OCI-LY3 (cell line): ENCODE results near the gene CREG1.

Experiments used
- H2AFZ ChIP-seq: fragments of 200-600, 300-600 bp; shearing (Covaris generic); 2 replicates; pipeline ENCODE4 v1.6.0; 2014; ENCODE audit warnings: antibody characterized with exemption, low read depth, low read length
- H3K27ac ChIP-seq: fragments of 200-600, 300-600 bp; sonication (generic); 2 replicates; pipeline ENCODE4 v1.5.1; 2014; ENCODE audit warnings: mild to moderate bottlenecking, low read length, moderate library complexity, mixed read lengths
- H3K27me3 ChIP-seq: fragments of 200-600, 300-600 bp; sonication (generic); 2 replicates; pipeline ENCODE4 v1.6.1; 2014; ENCODE audit warnings: low read depth, low read length, mixed read lengths
- H3K36me3 ChIP-seq: fragments of 200-600, 300-600 bp; sonication (generic); replicated peaks from 2 replicates; pipeline ENCODE3; 2014; ENCODE audit warnings: low read depth, low read length, mixed read lengths
- H3K4me1 ChIP-seq: fragments of 300-600, 200-600 bp; sonication (generic); 2 replicates; pipeline ENCODE4 v1.6.1; 2014; ENCODE audit warnings: low read length, mixed read lengths
- H3K4me2 ChIP-seq: fragments of 200-600, 300-600 bp; sonication (generic); 2 replicates; pipeline ENCODE4 v1.6.1; 2014; ENCODE audit warnings: low read length, mixed read lengths
- H3K4me3 ChIP-seq: fragments of 300-600, 200-600 bp; sonication (generic); 2 replicates; pipeline ENCODE4 v1.5.1; 2014; ENCODE audit warnings: antibody characterized with exemption, mild to moderate bottlenecking, low read length, moderate library complexity
- H3K79me2 ChIP-seq: fragments of 300-600, 200-600 bp; shearing (Covaris generic); 2 replicates; pipeline ENCODE4 v1.6.1; 2014; ENCODE audit warnings: mild to moderate bottlenecking, low read length, mixed read lengths
- H3K9ac ChIP-seq: fragments of 300-600, 200-600 bp; shearing (Covaris generic); 2 replicates; pipeline ENCODE4 v1.6.0; 2014; ENCODE audit warnings: mild to moderate bottlenecking, low read length, moderate library complexity
- H3K9me3 ChIP-seq: fragments of 200-600, 300-600 bp; shearing (Covaris generic); 2 replicates; pipeline ENCODE4 v1.6.1; 2014; ENCODE audit warnings: low read length, mixed read lengths; ENCODE audit not compliant: insufficient read depth
- H4K20me1 ChIP-seq: fragments of 200-600, 300-600 bp; sonication (generic); 2 replicates; pipeline ENCODE4 v1.6.1; 2016; ENCODE audit warnings: low read length, mixed read lengths; ENCODE audit not compliant: insufficient read depth
- EZH2phosphoT487 ChIP-seq: fragments of 200-600 bp; shearing (Covaris generic); IDR thresholded peaks from 2 replicates; pipeline ENCODE4 v1.6.1; 2018; ENCODE audit warnings: antibody characterized with exemption, mixed run types, low read depth
- TF ChIP-seq, protein P1 (sequence below): fragments of 200-600, 300-600 bp; sonication (generic); IDR thresholded peaks from 2 replicates; pipeline ENCODE4 v1.5.1; 2014; ENCODE audit warnings: antibody characterized with exemption, low read length, low read depth

Gene CREG1

DNA sequence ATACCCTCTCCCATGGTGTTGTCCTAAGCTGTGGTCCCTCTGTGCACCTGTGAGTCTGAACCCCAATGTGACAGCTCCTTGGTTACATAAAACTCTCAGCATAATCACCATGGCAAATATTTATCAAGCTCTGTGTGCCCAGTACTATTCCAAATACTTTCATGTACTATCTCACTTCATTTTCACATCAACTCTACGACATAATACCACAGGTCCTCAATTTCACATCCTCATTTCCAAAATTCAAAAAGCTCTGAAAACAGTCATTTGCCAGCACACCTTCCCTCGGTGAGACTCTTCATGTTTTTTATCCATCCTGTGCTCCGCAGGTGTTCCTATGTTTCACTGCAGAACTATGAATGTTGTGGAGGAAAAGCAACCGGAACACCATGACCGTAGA, 12.4 kb upstream of the CREG1 start:
- 0 out of 2 replicates have a peak overlapping the region, but pooled peaks have one; percentile 23 for H2AFZ ChIP-seq
- no peaks in the 10 kb centered on the region for H3K79me2 ChIP-seq
- no peaks in the 10 kb centered on the region for H3K36me3 ChIP-seq
- H4K20me1 ChIP-seq: no peaks in the 10 kb centered on the region
- no peak overlapping the region for H3K27ac ChIP-seq
- peak overlapping the region; percentile 51 for H3K4me3 ChIP-seq
- 0 out of 2 replicates have a peak, but pooled peaks cover 3% of the 10 kb centered on the region for H3K27me3 ChIP-seq
- peaks cover 34% of the 10 kb centered on the region for H3K4me1 ChIP-seq
- no peak overlapping the region for H3K9ac ChIP-seq
- H3K9me3 ChIP-seq: no peaks in the 10 kb centered on the region
- TF ChIP-seq EZH2phosphoT487: no peak
- TF ChIP-seq, protein P1, sequence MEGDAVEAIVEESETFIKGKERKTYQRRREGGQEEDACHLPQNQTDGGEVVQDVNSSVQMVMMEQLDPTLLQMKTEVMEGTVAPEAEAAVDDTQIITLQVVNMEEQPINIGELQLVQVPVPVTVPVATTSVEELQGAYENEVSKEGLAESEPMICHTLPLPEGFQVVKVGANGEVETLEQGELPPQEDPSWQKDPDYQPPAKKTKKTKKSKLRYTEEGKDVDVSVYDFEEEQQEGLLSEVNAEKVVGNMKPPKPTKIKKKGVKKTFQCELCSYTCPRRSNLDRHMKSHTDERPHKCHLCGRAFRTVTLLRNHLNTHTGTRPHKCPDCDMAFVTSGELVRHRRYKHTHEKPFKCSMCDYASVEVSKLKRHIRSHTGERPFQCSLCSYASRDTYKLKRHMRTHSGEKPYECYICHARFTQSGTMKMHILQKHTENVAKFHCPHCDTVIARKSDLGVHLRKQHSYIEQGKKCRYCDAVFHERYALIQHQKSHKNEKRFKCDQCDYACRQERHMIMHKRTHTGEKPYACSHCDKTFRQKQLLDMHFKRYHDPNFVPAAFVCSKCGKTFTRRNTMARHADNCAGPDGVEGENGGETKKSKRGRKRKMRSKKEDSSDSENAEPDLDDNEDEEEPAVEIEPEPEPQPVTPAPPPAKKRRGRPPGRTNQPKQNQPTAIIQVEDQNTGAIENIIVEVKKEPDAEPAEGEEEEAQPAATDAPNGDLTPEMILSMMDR: no peak
- peak overlapping the region; percentile 84 for H3K4me2 ChIP-seq

DNA sequence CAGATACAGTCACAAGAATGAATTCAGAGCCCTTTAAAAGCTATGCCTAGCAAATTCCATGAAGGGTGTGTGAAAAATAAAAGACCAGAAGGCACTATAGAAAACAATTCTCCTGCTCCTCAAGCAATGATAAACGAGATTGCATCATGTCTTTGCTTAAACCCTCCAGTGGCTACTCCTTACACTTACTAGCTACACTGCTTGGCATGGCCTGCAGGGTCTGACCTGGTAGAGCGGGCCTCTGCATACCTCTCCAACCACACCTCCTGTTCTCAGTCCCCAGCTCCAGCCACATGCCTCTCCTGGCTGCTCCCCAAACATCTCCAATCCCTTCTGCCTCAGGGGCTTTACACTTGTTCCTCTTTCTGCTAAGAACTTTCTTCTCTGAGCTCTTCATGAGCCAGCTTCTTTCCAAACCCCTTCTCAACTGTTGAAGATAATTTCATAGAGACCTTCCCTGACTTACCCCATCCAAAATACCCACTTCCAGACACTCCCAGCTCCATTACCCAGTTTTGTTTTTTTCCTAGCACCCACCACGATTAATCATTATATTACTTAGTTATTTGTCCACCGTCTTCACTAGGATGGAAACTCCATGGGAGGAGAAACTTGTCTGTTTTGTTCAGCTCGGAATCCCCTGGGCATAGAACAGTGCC, 11.2 kb upstream of the CREG1 start:
- Histone ChIP-seq H3K9ac (no peak overlapping the region), H3K27ac (no peak overlapping the region), H2AFZ (no peak overlapping the region), H3K36me3 (no peaks in the 10 kb centered on the region), H3K9me3 (no peaks in the 10 kb centered on the region), H3K4me2 (no peak overlapping the region), H3K4me1 (peaks cover 34% of the 10 kb centered on the region), H4K20me1 (no peaks in the 10 kb centered on the region), H3K79me2 (no peaks in the 10 kb centered on the region), H3K27me3 (0 out of 2 replicates have a peak, but pooled peaks cover 3% of the 10 kb centered on the region), H3K4me3 (no peak overlapping the region)
- no peak for TF ChIP-seq EZH2phosphoT487
- TF ChIP-seq, protein P1: no peak

DNA sequence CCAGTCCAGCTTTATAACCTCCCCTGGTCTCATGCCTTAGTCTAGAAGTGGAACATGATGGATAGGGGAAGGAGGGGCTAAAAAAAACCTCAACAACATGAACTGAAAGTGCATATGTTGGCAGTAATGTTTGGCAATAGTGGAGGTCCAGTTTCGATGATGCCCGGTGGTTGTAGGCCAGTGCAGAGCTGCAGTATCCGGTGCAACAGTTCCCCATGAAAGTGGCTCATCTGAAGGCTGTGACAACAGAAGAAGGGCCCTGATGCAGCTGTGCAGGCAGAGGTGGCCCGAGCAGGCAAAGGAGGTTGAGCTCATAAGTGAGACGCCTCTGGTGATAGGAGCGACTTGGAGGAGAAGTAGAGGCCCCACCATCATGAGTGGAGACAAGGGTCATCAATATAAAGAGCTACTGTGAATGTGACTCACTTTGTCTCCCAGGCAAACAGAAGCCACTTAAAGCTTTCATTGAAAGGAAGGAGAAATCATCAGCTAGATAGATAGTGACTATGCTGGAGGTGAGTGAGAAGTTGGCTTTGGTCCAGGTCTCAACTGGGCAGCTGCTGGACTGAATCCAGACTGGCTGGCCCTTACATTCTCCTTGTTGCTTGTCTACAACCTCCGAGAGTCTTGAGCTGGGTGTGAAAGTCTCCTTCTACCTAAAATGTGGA, 10.2 kb upstream of the CREG1 start:
- Histone ChIP-seq H3K9ac (no peak overlapping the region), H3K4me1 (peaks cover 34% of the 10 kb centered on the region), H3K79me2 (no peaks in the 10 kb centered on the region), H3K27ac (no peak overlapping the region), H3K9me3 (no peaks in the 10 kb centered on the region), H4K20me1 (no peaks in the 10 kb centered on the region), H2AFZ (no peak overlapping the region), H3K4me2 (peak overlapping the region; percentile 24), H3K36me3 (no peaks in the 10 kb centered on the region), H3K27me3 (0 out of 2 replicates have a peak, but pooled peaks cover 3% of the 10 kb centered on the region), H3K4me3 (no peak overlapping the region)
- TF ChIP-seq, protein P1: no peak
- no peak for TF ChIP-seq EZH2phosphoT487

DNA sequence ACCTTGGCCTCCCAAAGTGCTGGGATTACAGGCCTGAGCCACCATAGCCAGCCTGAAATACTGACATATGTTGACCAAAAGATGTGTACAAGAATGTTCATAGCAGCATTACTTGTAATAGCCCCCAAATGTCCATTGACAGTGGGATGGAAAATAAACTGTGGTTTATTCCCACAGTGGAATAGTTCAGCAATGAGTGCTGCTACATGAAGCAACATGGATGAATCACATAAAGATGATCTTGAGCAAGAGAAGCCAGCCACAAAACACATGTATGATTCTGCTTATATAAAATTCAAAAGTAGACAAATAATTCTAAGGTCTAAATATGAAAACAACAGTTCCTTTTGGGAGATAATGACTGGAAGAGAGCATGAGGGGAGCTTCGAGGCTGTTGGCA, 9.1 kb upstream of the CREG1 start:
- Histone ChIP-seq H3K27me3 (0 out of 2 replicates have a peak, but pooled peaks cover 2% of the 10 kb centered on the region), H4K20me1 (no peaks in the 10 kb centered on the region), H3K79me2 (no peaks in the 10 kb centered on the region), H3K4me1 (peaks cover 34% of the 10 kb centered on the region), H3K36me3 (no peaks in the 10 kb centered on the region), H3K9ac (no peak overlapping the region), H2AFZ (no peak overlapping the region), H3K4me3 (no peak overlapping the region), H3K9me3 (no peaks in the 10 kb centered on the region), H3K27ac (no peak overlapping the region), H3K4me2 (no peak overlapping the region)
- TF ChIP-seq, protein P1: no peak
- no peak for TF ChIP-seq EZH2phosphoT487
